DOHH2 (cell line): ENCODE data around the gene PCNX2.

Experiments
- H3F3A ChIP-seq: fragments of 200-600 bp; sonication (generic), shearing (Covaris generic); 2 replicates; pipeline ENCODE4 v1.6.0; 2016; ENCODE audit warnings: antibody characterized with exemption, mild to moderate bottlenecking; ENCODE audit not compliant: control insufficient read depth, insufficient read depth
- H3K27ac ChIP-seq: fragments of 200-600 bp; sonication (generic); 2 replicates; pipeline ENCODE4 v1.5.1; 2014; ENCODE audit warnings: low read depth, mild to moderate bottlenecking, low read length, moderate library complexity
- H3K27me3 ChIP-seq: fragments of 200-600 bp; sonication (generic); 2 replicates; pipeline ENCODE4 v1.6.1; 2014; ENCODE audit warnings: mild to moderate bottlenecking, low read length, mixed read lengths; ENCODE audit not compliant: control insufficient read depth
- H3K36me3 ChIP-seq: fragments of 200-600 bp; sonication (generic); 2 replicates; pipeline ENCODE4 v1.6.1; 2014; ENCODE audit warnings: mild to moderate bottlenecking, low read length, moderate library complexity, mixed read lengths; ENCODE audit not compliant: control insufficient read depth
- H3K4me1 ChIP-seq: fragments of 200-600 bp; sonication (generic); 2 replicates; pipeline ENCODE4 v1.6.1; 2014; ENCODE audit warnings: mild to moderate bottlenecking, low read length, mixed read lengths; ENCODE audit not compliant: control insufficient read depth
- H3K4me2 ChIP-seq: fragments of 200-600 bp; sonication (generic); 2 replicates; pipeline ENCODE4 v1.6.0; 2014; ENCODE audit warnings: mild to moderate bottlenecking, low read length, moderate library complexity
- H3K4me3 ChIP-seq: fragments of 200-600 bp; sonication (generic); 2 replicates; pipeline ENCODE4 v1.5.1; 2014; ENCODE audit warnings: mild to moderate bottlenecking, low read length, mixed read lengths
- H3K79me2 ChIP-seq: fragments of 200-600 bp; sonication (generic); 2 replicates; pipeline ENCODE4 v1.6.1; 2014; ENCODE audit warnings: mild to moderate bottlenecking, low read length, mixed read lengths; ENCODE audit not compliant: control insufficient read depth
- H3K9me2 ChIP-seq: fragments of 200-600 bp; sonication (generic); replicated peaks from 2 replicates; pipeline ENCODE4 v1.6.1; 2014; ENCODE audit warnings: mild to moderate bottlenecking, low read length, mixed read lengths; ENCODE audit not compliant: control insufficient read depth
- H3K9me3 ChIP-seq: fragments of 200-600 bp; sonication (generic); 2 replicates; pipeline ENCODE4 v1.6.1; 2014; ENCODE audit warnings: antibody characterized with exemption, low read length, mixed read lengths; ENCODE audit not compliant: control insufficient read depth, insufficient read depth
- H4K20me1 ChIP-seq: fragments of 200-600 bp; sonication (generic); 2 replicates; pipeline ENCODE4 v1.6.0; 2014; ENCODE audit warnings: low read depth, mild to moderate bottlenecking, antibody characterized with exemption, low read length, moderate library complexity; ENCODE audit not compliant: control insufficient read depth, insufficient read depth
- CTCF ChIP-seq: fragments of 200-600 bp; sonication (generic); IDR thresholded peaks from one replicate; pipeline ENCODE4 v1.5.1; 2014; ENCODE audit warnings: antibody characterized with exemption, mild to moderate bottlenecking, low read depth, low read length; ENCODE audit not compliant: poor library complexity, severe bottlenecking
- EZH2phosphoT487 ChIP-seq: fragments of 200-600 bp; sonication (generic); IDR thresholded peaks from 2 replicates; pipeline ENCODE4 v1.6.1; 2017; ENCODE audit warnings: borderline replicate concordance, mild to moderate bottlenecking, antibody characterized with exemption, low read length, moderate library complexity, mixed read lengths

Gene PCNX2

GRCh38 chr1:233269656-233270055, 25.9 kb downstream of the PCNX2 start:
- TF ChIP-seq EZH2phosphoT487 (no peak), CTCF (no peak)
- no peaks in the 10 kb centered on the region for H3K27me3 ChIP-seq
- no peak overlapping the region for H3K4me2 ChIP-seq
- H3K9me2 ChIP-seq, result no peaks in the 10 kb centered on the region
- H3K79me2 ChIP-seq, result no peaks in the 10 kb centered on the region
- H3F3A ChIP-seq, result no peaks in the 10 kb centered on the region
- H3K36me3 ChIP-seq, result no peaks in the 10 kb centered on the region
- no peaks in the 10 kb centered on the region for H4K20me1 ChIP-seq
- H3K27ac ChIP-seq, result no peak overlapping the region
- H3K4me1 ChIP-seq, result no peaks in the 10 kb centered on the region
- H3K4me3 ChIP-seq, result no peak overlapping the region
- H3K9me3 ChIP-seq, result no peaks in the 10 kb centered on the region

- H3K9me3 ChIP-seq, result no peaks in the 10 kb centered on the region
- no peak overlapping the region for H3K4me2 ChIP-seq
- no peaks in the 10 kb centered on the region for H3K27me3 ChIP-seq
- H3K4me3 ChIP-seq, result no peak overlapping the region
- H3F3A ChIP-seq, result no peaks in the 10 kb centered on the region
- no peaks in the 10 kb centered on the region for H3K4me1 ChIP-seq
- no peaks in the 10 kb centered on the region for H3K79me2 ChIP-seq
- H3K27ac ChIP-seq, result no peak overlapping the region
- no peaks in the 10 kb centered on the region for H3K36me3 ChIP-seq
- H3K9me2 ChIP-seq, result no peaks in the 10 kb centered on the region
- TF ChIP-seq CTCF (no peak), EZH2phosphoT487 (no peak)
- no peaks in the 10 kb centered on the region for H4K20me1 ChIP-seq
Measured at GRCh38 chr1:233268389-233269022, 27.0 kb downstream of the PCNX2 start.

- H3K4me1 ChIP-seq, result peaks cover 11% of the 10 kb centered on the region
- no peak for TF ChIP-seq CTCF
- TF ChIP-seq EZH2phosphoT487, result no peak
- H3F3A ChIP-seq, result no peaks in the 10 kb centered on the region
- H3K4me2 ChIP-seq, result peak overlapping the region; percentile 27; the same call in 1 of the 2 replicates
- no peaks in the 10 kb centered on the region for H4K20me1 ChIP-seq
- H3K79me2 ChIP-seq, result no peaks in the 10 kb centered on the region
- H3K9me2 ChIP-seq, result no peaks in the 10 kb centered on the region
- no peak overlapping the region for H3K4me3 ChIP-seq
- peaks cover 8% of the 10 kb centered on the region for H3K36me3 ChIP-seq
- no peaks in the 10 kb centered on the region for H3K27me3 ChIP-seq
- H3K9me3 ChIP-seq, result no peaks in the 10 kb centered on the region
- H3K27ac ChIP-seq, result no peak overlapping the region
Measured at GRCh38 chr1:233261695-233262094, 33.8 kb downstream of the PCNX2 start.
